Activated CD4-positive, alpha-beta T cell treated with anti-CD3 and anti-CD28 coated beads, Interleukin-2, amount 50 U/mL, for 1 hour (primary cell): ENCODE data around the gene ABR.
"Not testable (repeated sequence)": the region's sequence is repeated elsewhere in the genome, so short reads cannot be mapped to it uniquely, and the experiment has no call there.

ENCODE experiments used
- DNase-seq: peaks from one replicate; pipeline ENCODE4 v3.0.0-alpha.2; 2020

The ABR gene

DNA sequence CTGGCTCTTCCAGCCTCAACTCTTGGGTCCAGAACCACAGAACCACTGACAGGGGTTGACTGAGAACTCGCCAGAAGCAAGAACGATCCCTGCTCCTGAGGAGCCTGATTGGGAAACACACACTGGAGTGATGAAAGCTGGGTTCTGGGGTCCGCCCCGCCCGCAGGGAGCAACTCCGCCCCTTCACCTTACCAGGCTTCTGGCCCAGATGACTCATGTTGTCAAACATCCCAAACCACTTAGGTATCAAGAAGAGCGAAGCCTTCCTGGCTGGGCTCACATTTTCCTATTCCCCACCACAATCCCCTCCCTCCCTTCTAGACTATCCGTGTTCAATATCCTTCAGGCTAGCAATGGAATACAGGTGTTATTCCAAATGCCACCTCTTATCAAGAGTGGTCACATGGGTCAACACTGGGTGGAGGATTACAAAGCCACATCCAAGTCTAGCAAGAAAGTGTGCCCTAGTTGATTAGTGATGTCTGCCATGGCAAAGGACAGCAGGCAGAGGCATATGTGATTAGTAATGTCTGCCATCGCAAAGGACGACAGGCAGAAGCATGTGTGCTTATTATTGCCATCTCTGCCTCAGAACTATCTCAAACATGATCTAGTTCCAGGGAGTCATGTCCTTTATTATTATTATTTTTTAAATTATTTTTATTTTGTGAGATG lies 112.4 kb downstream of the ABR start:
- DNase-seq: no peak

DNA sequence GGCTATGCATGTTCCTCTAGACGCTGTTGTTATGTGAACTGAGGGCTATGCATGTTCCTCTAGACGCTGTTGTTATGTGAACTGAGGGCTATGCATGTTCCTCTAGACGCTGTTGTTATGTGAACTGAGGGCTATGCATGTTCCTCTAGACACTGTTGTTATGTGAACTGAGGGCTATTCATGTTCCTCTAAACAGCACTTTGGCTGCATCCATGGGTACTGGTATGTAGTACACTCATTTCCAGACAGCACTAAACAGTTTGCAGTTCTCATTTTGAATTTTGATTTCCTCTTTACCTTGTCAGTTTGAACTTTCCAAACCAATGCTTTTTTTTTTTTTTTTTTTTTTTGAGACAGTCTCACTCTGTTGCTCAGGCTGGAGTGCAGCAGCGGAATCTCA lies 114.4 kb downstream of the ABR start:
- DNase-seq: not testable (repeated sequence)

DNA sequence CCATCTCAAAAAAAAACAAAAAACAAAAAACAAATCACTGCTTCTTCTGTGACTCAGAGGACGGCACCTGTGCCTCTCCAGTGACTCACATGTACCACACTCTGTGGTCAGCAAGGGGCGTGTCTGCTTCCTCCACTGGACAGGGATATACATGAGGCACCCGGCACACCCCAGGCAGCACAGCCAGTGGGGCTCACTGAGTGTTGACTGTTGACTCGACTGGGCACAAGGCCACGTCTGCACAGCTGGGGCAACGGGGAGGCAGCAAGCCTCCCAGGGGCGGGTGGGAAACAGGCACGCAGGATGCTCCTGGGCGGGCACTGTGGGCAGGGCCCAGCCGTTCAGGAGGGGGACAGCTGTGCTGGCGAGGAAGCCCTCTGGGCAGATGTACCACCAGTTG lies 118.8 kb downstream of the ABR start:
- peak; percentile 8 for DNase-seq

DNA sequence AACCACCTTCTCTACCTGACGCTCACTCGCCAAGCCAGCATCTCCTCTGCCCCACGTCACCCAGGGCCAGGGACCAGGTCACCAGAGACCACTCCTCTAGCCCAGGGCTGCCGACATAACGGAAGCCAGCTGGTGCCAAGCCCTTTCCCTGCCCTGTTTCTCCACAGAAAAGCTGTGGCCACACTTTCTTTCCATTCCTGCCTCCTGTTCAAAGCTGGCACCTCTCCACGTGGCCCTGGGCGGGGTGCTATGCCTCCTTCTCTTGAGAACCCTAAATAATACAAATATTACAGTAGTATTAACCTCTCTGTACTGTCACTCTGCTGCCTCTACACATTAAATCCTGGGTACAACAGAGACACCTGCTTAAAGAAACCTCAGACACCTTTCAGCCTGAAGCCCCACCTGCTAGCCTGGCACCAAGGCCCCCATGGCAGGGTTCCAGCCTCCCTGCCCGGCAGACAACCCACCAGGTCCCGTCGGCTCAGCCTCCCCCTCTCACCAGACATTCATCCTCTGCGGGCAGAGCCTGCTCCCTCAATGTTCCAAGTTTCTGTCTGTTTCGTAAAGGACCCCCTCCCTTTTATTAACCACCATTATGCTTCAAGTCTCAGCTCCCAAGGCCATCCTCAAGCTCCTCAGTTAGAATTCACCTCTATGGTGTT lies 120.5 kb downstream of the ABR start:
- no peak for DNase-seq

DNA sequence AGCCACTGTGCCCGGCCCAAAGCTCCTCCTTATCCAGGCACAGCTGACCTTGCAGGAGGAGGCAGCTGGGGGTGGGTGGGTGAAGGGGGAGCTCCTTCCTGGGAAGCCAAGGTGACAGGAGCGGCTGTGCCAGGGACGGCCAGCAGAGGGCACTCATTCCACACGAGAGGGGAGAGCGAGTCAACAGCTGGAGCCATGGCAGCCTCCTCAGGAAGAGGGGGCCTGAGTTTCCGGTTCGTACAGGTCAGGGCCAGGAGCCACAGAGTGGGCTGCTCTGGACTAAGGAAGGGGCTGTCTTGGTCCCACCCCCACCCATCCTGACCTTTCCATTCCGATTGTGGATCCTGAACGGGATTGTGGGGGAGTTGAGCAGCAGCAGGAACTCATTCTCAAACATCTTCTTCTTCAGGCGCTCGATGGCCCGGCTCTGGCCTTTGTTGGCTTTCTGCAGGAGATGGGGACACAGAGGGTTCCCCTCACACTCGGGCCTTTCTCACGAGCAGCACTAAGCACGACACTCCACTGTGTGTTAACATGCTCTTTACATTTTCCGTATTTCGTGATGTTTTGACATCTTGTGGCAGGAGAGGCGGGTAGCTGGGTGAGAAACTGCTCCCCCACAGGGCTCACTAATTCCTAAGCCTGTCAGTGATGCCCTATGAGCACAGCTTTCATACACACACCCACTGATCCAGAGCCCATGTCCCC lies 121.2 kb downstream of the ABR start:
- peak; percentile 32 for DNase-seq

DNA sequence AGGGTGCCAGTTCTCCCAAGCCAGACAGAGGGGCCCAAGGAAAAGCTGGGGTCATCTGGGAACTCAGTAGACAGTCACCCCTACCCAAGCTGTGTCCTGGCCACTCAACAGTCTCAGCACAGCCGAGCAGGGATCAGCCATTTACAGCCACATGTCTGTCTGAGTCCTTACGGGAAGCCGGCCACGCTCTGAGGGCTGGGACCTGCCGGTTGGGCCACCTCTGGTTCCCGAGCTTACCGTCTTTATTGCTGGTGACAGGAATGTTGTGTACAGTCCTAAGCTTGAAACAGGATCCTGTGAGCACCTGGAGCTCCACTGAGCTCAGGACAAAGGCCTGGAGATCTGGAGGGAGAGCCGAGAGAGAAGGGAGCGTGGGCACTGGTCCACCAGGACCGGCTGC lies 123.0 kb downstream of the ABR start:
- DNase-seq: no peak

DNA sequence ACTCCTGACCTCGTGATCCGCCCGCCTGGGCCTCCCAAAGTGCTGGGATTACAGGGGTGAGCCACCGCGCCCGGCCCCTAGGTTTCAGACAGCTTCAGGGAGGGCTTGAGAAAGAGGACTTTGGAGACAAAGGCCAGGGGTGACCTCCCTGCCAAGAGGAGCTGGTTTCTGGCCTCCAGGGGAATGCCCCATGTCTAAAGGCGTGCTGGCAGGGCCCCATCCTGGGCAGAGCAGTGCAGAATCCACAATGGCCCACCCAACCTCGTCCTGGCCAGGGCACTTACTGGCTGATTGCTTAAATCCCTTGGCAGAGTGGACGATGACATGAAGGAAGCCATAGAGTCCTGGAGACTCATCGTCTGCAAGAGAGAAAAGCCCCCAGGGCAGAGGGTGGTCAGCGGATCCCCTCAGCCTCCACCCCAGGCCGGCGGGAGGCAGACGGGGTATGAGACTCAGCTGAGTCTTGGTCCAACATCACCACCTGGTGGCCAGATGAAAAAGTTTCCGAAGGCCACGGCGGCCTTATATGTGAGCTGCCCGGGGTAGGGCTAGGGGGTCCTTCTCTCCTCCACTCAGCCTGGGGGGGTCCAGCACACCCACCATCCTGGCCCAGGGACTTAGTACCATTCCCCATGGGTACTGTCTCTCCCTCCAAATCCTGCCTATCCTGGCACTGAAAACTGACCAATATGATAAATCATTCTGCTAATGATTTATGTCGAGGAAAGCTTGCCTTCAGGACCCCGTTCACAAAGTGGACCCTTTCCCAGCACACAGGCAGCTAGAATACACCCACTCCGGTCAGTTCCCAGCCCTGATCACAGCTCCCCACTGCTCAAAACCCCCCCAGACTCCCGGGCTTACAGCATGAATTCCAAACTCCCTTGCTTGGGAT lies 123.8 kb downstream of the ABR start:
- DNase-seq: peak; percentile 33

DNA sequence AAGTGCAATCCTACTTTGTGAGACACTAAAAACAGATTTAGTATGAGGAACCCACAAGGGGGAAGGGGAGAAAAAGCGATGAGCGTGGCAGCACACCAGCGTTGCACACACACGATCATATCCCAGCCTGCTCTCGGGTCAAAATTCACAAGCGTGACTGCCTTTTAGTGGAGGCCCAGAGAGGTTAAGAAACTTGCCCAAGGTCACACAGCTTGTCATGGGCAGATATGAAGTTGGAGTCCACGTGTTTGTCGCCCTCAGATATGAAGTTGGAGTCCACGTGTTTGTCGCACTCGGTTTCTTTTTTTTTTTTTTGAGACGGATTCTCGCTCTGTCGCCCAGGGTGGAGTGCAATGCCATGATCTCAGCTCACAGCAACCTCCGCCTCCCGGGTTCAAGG lies 124.5 kb downstream of the ABR start:
- no peak for DNase-seq

DNA sequence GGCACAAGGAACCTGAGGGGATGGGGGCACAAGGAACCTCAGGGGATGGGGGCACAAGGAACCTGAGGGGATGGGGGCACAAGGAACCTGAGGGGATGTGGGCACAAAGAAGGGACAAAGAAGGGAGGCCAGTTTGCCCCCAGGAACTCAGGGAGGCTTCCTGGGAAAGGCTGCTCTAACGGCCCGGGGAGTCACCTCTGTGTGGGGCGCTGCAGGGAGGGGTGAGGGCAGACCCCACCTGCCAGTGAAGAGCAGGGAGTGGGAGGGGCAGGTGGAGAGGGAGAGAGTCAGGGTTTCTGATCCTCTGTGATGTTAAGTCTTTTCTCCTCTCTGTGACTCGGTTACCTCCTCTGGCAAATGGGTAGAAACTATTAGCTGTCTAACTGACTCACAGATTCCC lies 125.1 kb downstream of the ABR start:
- DNase-seq: no peak

DNA sequence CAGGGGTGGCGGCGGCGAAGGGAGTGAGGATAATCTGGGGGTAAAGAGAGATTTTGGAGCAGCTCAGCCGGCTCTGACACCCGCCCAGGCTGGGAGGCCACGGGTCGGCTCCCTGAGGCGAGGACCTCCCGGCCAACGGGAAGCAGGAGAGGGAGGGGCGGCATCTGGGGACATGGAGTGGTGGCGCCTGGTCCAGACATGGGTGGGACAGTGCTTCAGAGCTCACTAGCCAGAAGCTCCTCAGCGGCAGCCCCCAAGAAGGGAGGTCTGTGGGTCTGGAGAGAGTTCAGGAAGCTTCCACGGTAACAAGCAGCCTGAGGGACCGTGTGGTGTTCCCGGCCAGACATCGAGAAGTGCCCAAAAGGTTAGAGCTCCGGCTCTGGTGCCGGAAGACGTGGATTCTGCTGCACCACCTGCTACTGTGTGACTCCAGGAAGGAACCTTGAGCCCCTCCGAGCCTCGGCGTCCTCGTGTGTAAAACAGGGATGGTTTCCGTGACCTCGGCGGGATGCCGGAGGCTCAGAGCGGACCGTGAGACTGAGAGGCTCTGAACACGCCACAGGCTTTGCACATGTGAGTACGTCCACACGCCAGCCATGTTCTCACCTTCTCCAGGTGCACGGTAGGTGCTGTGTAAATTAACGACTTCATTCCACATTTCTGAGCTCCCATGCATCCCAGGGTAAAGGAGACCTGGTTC lies 126.0 kb downstream of the ABR start:
- no peak for DNase-seq

DNA sequence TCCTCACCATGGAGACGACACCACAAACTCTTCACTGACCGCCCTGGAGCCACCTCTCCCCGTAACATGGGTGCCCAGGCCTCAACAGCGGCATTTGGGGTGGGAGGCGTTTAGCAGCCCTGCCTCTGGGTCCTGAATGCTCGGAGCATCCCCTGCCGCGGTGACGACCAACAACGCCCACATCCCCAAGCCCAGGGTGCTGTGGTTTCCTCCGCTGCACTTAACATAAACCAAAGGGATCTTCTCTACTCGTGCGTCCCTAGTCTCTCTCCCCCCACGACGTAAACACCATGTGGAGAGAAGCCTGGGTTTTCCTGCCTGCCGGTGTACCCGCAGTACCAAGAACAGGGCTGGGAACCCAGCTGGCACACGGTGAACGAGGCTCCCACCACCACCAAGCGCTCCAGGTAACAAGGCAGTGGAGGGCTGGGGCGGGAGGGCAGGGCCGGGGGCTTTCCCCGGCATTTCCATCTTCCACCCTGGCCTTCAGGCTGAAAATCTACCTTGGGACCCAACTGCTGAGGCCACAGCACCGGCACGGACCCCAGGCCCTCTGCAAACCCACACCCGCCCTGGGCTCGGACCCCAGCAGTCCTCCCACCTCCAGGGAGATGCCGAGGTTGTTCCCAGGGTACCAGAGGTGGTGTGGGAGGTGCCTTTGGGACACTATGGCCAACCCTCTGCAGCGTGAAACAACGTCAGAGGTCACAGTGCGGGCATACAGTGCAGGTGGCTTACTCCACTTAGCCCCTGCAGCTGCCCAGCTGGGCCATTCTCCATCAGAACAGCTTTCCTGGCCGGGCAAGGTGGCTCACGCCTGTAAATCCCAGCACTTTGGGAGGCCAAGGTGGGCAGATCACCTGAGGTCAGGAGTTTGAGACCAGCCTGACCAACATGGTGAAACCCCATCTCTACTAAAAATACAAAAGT lies 128.5 kb downstream of the ABR start:
- no peak for DNase-seq

DNA sequence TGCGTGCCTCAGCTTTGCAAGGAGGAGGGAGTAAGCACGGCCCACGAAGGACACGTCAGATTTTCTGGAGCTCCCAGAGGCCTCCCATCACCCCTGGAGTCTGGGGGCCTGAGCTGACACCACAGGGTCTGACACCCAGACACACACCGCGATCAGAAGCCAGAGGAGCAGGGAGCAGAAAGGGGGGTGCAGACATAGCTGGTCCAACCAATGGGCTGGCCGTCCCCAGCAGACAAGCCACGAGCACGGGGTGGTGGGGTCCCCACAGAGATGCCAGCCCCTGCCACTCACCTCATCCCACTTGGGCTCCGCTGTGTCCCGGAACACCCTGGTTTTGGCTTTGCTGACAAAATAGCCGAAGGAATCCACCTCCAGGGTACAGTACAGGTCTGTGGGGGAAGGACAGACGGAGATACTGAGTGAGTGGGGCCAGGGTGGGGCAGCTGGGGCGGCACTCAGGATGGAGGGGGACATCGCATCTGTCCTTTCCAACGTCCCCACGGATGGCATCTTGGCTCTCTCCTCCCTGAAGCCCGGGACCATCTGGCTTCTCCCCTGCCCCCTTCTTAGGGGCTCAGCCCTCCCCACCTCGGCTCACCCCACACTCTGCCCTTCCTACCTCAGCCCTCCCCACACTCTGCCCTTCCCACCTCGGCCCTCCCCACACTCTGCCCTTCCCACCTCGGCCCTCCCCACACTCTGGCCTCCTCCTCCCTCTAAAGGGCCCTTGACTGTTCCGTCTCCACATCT lies 129.4 kb downstream of the ABR start:
- no peak for DNase-seq

DNA sequence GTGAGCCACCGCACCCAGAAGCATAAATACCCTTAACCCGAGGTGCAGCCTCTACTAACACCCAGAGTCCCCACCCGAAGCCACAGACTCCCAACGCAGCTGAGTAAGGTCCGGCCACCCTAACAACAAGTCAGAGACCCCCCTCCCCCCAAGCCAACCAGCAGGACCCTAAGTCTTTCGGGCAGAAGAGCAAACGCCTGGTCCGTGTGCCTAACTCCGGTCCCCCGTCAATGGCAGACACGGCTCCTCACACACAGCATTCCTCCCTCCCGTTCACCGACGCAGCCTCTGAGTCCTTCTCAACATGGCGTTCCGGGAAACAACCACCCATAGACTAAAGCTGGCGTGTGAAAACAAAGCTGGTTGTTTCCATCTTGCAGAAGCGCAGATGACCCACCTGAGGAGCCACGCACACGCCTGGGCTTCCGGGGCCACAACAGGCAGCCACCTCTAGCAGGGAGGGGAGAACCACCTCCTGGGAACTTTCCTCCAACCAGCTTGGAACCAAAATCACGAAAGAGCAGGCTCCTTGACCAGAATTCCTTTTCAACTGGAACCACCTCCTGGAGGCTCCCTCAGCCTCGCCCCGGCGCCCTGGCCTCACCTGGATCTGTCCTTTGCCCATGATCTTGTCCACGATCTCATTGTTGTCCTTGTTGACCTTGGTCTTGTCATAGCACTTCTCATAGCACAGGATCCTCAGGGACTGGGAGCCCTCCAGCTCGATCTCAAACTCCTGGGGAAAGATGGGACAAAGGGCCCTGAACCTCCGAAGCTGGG lies 130.1 kb downstream of the ABR start:
- DNase-seq: no peak

DNA sequence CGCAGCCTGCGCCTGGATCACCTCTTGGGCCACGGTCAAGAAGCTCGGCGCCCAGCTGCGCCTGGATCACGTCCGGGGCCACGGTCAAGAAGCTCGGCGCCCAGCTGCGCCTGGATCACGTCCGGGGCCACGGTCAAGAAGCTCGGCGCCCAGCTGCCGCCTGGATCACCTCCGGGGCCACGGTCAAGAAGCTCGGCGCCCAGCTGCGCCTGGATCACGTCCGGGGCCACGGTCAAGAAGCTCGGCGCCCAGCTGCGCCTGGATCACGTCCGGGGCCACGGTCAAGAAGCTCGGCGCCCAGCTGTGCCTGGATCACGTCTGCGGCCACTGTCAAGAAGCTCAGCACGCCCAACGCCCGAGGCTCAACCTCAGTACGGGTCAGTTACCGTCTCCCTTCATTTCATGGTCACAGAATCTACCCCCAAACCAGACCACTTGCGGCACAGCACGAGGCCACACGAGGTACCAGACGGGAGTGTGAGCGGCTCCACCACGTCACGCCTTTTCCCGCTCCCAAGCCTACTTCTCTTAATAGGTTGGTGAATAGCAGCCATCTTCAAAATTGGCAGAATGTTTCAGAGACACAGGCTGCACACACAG lies 131.2 kb downstream of the ABR start:
- not testable (repeated sequence) for DNase-seq

DNA sequence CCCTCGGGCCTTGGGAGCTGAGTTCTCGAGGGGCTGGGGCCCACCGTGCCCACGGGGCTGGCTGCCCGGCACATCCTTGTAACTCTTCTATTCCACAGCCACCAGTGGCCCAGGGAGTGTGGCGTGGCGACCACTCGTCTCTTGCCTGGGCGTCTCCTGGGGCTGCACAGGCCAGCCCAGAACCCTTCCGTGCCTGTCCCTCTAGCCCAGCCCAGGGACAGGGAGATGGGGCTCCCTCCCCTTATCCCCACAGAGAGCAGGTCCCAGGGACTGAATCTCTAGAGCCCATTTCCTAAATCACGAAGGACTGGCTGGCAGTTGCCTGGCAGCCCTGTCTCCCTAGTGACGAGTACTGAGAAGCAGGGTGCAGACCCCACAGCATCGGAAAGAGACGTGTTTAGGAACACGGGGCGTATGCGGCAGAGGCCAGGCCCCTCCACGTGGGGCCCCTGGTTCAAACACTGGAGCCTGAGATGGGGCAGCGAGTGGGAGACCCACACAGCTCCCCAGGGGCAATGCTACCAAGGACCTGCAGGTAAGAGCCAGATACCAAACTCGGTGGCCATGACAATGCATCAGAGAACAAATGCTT lies 131.8 kb downstream of the ABR start:
- no peak for DNase-seq

DNA sequence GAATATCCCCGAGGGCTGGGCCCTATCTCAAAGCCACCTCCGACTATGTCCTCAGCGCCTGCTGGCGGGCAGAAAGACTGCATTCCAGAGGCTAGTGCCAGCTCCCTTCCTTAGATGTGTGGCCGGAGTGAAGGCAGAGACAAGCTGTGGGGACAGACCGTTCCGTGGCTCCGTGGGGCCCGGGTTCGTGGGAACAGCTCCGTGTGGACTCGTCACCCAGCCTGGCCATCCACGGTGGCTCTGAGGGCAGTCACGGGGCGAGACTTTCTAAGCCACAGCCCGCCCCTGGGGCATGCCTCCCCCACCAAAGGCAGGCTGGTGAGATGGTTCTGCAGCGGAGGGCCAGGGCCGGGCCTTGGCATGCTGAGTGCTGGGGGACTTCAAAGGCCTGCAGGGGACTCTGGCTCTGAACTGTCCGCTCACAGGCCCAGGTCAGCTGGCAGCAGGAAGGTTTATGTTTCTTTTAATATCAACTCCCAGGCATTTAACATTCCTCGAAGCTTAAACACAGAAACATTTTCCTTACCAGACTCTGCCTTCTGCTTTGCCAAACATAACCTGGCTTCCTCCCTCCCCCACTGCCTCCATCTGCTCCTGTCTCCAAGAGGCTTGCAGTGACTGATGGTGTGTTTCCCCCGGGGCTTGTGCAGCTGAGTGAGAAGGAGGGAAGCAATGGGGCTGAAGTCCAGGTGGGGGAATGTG lies 132.5 kb downstream of the ABR start:
- DNase-seq: no peak

DNA sequence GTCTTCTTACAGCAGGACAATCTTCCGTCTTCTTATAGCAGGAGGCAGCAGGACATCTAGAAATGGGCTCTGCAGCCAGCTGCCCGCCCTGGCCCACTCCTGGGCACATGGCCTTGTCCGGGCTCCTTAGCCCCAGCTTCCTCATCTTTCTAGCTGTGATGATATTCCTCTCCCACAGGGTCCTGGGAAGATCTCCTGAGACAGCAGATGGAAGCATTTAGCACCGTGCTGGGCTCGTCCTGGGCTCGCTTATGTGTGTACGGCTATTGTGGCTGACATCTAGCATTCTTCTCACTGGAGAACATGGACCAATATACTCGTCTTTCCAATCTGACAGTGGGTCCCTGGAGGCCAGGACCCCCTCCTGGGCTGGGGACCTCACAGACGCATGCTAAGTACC lies 134.3 kb downstream of the ABR start:
- DNase-seq: no peak

DNA sequence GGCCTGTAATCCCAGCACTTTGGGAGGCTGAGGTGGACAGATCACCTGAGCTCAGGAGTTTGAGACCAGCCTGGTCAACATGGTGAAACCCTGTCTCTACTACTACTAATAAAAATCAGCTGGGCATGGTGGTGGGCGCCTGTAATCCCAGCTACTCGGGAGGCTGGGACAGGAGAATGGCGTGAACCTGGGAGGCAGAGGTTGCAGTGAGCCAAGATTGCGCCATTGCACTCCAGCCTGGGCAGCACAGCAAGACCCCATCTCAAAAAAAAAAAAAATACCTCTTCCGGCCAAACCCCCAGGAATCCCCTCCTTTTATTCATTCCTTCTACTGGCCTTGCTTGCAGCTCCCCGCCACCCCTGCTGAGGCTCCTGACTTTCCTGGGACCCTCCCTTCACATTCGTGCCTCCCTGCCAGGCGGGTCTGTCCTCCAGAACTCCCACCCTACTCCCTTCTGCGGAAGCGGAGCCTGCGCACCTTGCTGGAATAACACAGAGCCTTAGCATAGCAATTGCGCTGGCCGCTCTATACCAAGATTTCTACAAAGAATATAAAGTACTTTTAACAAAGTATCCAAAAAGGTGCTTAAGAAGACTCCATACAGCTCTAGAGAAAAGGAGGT lies 135.3 kb downstream of the ABR start:
- DNase-seq: not testable (repeated sequence)
